Panc1 (cell line): ENCODE measurements around the gene APOBEC3A. TPM values are rescaled to one million over a fixed set of nuclear protein-coding genes. Genes with fewer than 3 reads are reported as not detected.

Source experiments
- ATAC-seq: fragments of 200-7000 bp; cut with Tn5 transposase; 2 replicates; pipeline ENCODE4 v1.9.1; 2020; ENCODE audit warnings: mild to moderate bottlenecking, moderate library complexity
- BruUV-seq: library from RNA; stranded (reverse); fragments of 400-500 nt; replicated peaks from 2 replicates; lab custom pipeline; 2021; lab: Mats Ljungman, UMichigan
- CTCF ChIA-PET: fragments of 300-600 bp; sonication (Branson Sonifier 250); formaldehyde crosslinking; loops from one replicate; lab custom pipeline; 2022; ENCODE audit warnings: antibody characterized with exemption; lab: Charles Lee
- POLR2A ChIA-PET: fragments of 300-600 bp; sonication (Branson Sonifier 250); formaldehyde crosslinking; loops from one replicate; lab custom pipeline; 2022; ENCODE audit warnings: antibody characterized with exemption; lab: Charles Lee
- DNase-seq: peaks from one replicate; pipeline ENCODE4 v3.0.0-alpha.2; 2010; ENCODE audit warnings: low read depth, low spot score
- H3K27ac ChIP-seq: 2 replicates; pipeline ENCODE4 v1.5.1; 2011; ENCODE audit warnings: mild to moderate bottlenecking, low read length, inconsistent platforms
- H3K27me3 ChIP-seq: fragments of 200-500 bp; sonication (Bioruptor generic); 2 replicates; pipeline ENCODE4 v1.6.0; 2014; ENCODE audit warnings: low read length, inconsistent platforms; ENCODE audit not compliant: control insufficient read depth, insufficient read depth
- H3K36me3 ChIP-seq: fragments of 200-500 bp; sonication (Bioruptor generic); 2 replicates; pipeline ENCODE4 v1.5.1; 2014; ENCODE audit warnings: inconsistent platforms, mild to moderate bottlenecking, low read length, moderate library complexity; ENCODE audit not compliant: control insufficient read depth, insufficient read depth
- H3K4me1 ChIP-seq: 2 replicates; pipeline ENCODE4 v1.5.1; 2011; ENCODE audit warnings: inconsistent platforms, mild to moderate bottlenecking, low read length, moderate library complexity; ENCODE audit not compliant: control insufficient read depth, insufficient read depth
- H3K4me3 ChIP-seq, 2 experiments: 2 replicates each; pipeline ENCODE4 v1.5.1; 2011 to 2012; ENCODE audit warnings: low read depth in 2 of 2, low read length in 2 of 2, mild to moderate bottlenecking in 2 of 2, inconsistent platforms in 1 of 2, moderate library complexity in 1 of 2
- H3K9me3 ChIP-seq: fragments of 200-500 bp; sonication (Bioruptor generic); 2 replicates; pipeline ENCODE4 v1.5.1; 2014; ENCODE audit warnings: low read depth, mild to moderate bottlenecking, inconsistent platforms, low read length, moderate library complexity; ENCODE audit not compliant: control insufficient read depth, insufficient read depth
- CTCF ChIP-seq: fragments of 450-650 bp; IDR thresholded peaks from 2 replicates; pipeline ENCODE4 v1.5.1; 2017; ENCODE audit warnings: mild to moderate bottlenecking
- POLR2AphosphoS5 ChIP-seq: IDR thresholded peaks from 2 replicates; pipeline ENCODE4 v1.6.1; 2012; ENCODE audit warnings: mild to moderate bottlenecking, low read depth, low read length, moderate library complexity
- REST ChIP-seq, 2 experiments: IDR thresholded peaks; 2 replicates each; pipeline ENCODE4 v1.6.1; 2011 to 2012; ENCODE audit warnings: low read depth in 2 of 2, control low read depth in 1 of 2, low read length in 1 of 2, mild to moderate bottlenecking in 1 of 2, moderate library complexity in 1 of 2; ENCODE audit not compliant: insufficient read depth in 1 of 2
- SIN3A ChIP-seq: IDR thresholded peaks from 2 replicates; pipeline ENCODE4 v1.6.1; 2012; ENCODE audit warnings: low read depth, mild to moderate bottlenecking, low read length, moderate library complexity, borderline replicate concordance; ENCODE audit not compliant: insufficient read depth
- TCF7L2 ChIP-seq: IDR thresholded peaks from 2 replicates; pipeline ENCODE4 v1.6.1; 2011; ENCODE audit warnings: mild to moderate bottlenecking, low read depth, low read length, inconsistent platforms
- in situ Hi-C: cut with HindIII; loops from 2 replicates; pipeline ENCODE4 v1.10.0; 2016; ENCODE audit warnings: low sequenced_read_pairs, low pct_unique_long_range_greater_than_20kb
- intact Hi-C: fragments of 100-400 bp; cut with micrococcal nuclease; formaldehyde crosslinking; loops from one replicate; pipeline ENCODE4 v1.10.0; 2022; ENCODE audit not compliant: unreplicated experiment
- total RNA-seq: library from RNA; stranded (reverse); gene quantifications from one replicate; pipeline ENCODE4 v1.2.1, GENCODE V29; 2021; ENCODE audit not compliant: unreplicated experiment

APOBEC3A gene
- total RNA-seq, 1 experiment from 2014 or later: not detected

GRCh38 chr22:38942702-38943101 is 14.7 kb upstream of the APOBEC3A start:
- POLR2A ChIA-PET: no interaction called here

GRCh38 chr22:38943201-38943600 is 14.2 kb upstream of the APOBEC3A start:
- H3K4me3 ChIP-seq: no peak overlapping the region
- intact Hi-C loops: no loop called here
- no peak overlapping the region for H3K27ac ChIP-seq
- DNase-seq (no peak), ATAC-seq (no peak)
- H3K36me3 ChIP-seq: no peaks in the 10 kb centered on the region
- no peaks in the 10 kb centered on the region; the same call in 1 of the 2 replicates for H3K27me3 ChIP-seq
- H3K9me3 ChIP-seq: no peaks in the 10 kb centered on the region
- ChIA-PET CTCF (no interaction called here), POLR2A (no interaction called here)
- TF ChIP-seq REST (IDR thresholded peaks at IDR 0.05; ENCODE audit: insufficient read depth in 1 of 2, low read depth in 2 of 2, low read length in 1 of 2): no peak
- TF ChIP-seq CTCF: no peak
- no peak for TF ChIP-seq TCF7L2
- TF ChIP-seq POLR2AphosphoS5: no peak
- TF ChIP-seq SIN3A: no peak
- no TSS peak for BruUV-seq
- in situ Hi-C loops: no loop called here
- H3K4me1 ChIP-seq: no peaks in the 10 kb centered on the region

More at GRCh38 chr22:38942702-38943101, 14.7 kb upstream of the APOBEC3A start:
- H3K27me3 ChIP-seq: no peaks in the 10 kb centered on the region; the same call in 1 of the 2 replicates
- H3K4me3 ChIP-seq: no peak overlapping the region
- TF ChIP-seq REST (IDR thresholded peaks at IDR 0.05; ENCODE audit: insufficient read depth in 1 of 2, low read depth in 2 of 2, low read length in 1 of 2): no peak
- no peak for TF ChIP-seq SIN3A
- TF ChIP-seq CTCF: no peak
- TF ChIP-seq POLR2AphosphoS5: no peak
- no peak for TF ChIP-seq TCF7L2
- no peaks in the 10 kb centered on the region for H3K4me1 ChIP-seq
- no peak overlapping the region for H3K27ac ChIP-seq
- BruUV-seq: no TSS peak
- DNase-seq: no peak
- CTCF ChIA-PET: no interaction called here
- ATAC-seq: no peak
- in situ Hi-C loops: no loop called here
- no peaks in the 10 kb centered on the region for H3K9me3 ChIP-seq
- intact Hi-C loops: no loop called here
- H3K36me3 ChIP-seq: no peaks in the 10 kb centered on the region
